HG02981 (cell line): ENCODE measurements around the gene FAM53B.

Experiments
- ATAC-seq: cut with Tn5 transposase; IDR thresholded peaks from one replicate; pipeline ENCODE4 v1.9.1; 2021; ENCODE audit warnings: mild to moderate bottlenecking, moderate library complexity; ENCODE audit not compliant: unreplicated experiment

FAM53B gene

GRCh38 chr10:124742413-124743190, 1.6 kb downstream of the FAM53B start:
- ATAC-seq = no peak

- no peak for ATAC-seq
These were observed 2.2 kb downstream of the FAM53B start for GRCh38 chr10:124741922-124742412.

- ATAC-seq = peak; percentile 31
These were observed 2.8 kb downstream of the FAM53B start for GRCh38 chr10:124741281-124741921.

GRCh38 chr10:124740369-124741280, 3.6 kb downstream of the FAM53B start:
- peak; percentile 14 for ATAC-seq

GRCh38 chr10:124739986-124740368, 4.2 kb downstream of the FAM53B start:
- ATAC-seq = no peak

GRCh38 chr10:124739119-124739921, 4.9 kb downstream of the FAM53B start:
- no peak for ATAC-seq

- ATAC-seq = no peak
These were observed 5.7 kb downstream of the FAM53B start for GRCh38 chr10:124738441-124738840.

GRCh38 chr10:124737708-124738107, 6.5 kb downstream of the FAM53B start:
- ATAC-seq = no peak

GRCh38 chr10:124737221-124737620, 7.0 kb downstream of the FAM53B start:
- no peak for ATAC-seq

GRCh38 chr10:124736491-124737136, 7.6 kb downstream of the FAM53B start:
- no peak for ATAC-seq

- no peak for ATAC-seq
These were observed 8.5 kb downstream of the FAM53B start for GRCh38 chr10:124735491-124736286.

GRCh38 chr10:124734311-124735166, 9.6 kb downstream of the FAM53B start:
- ATAC-seq = no peak

- no peak for ATAC-seq
These were observed 10.5 kb downstream of the FAM53B start for GRCh38 chr10:124733571-124734245.

GRCh38 chr10:124732931-124733570, 11.1 kb downstream of the FAM53B start:
- ATAC-seq = peak; percentile 49

- no peak for ATAC-seq
These were observed 12.6 kb downstream of the FAM53B start for GRCh38 chr10:124731551-124731950.

GRCh38 chr10:124730790-124731189, 13.4 kb downstream of the FAM53B start:
- no peak for ATAC-seq
